Activated T-helper 2 cell treated with anti-CD3 and anti-CD28 coated beads, Interferon-gamma antibody, Interleukin-2, Interleukin-4, amounts not matched to agents 10 μg/mL and 5 μg/mL and 100 μg/mL, durations not matched to agents 14 hours and 24 hours and 36 hours (primary cell): ENCODE results near the gene MARK4. TPM values are rescaled to one million over a fixed set of nuclear protein-coding genes. Genes with fewer than 3 reads are reported as not detected.
"Not testable (repeated sequence)": the region's sequence is repeated elsewhere in the genome, so short reads cannot be mapped to it uniquely, and the experiment has no call there.

Source experiments
- DNase-seq: peaks from one replicate; pipeline ENCODE4 v3.0.0; 2021; ENCODE audit warnings: low spot score
- H3K27ac Mint-ChIP-seq: one replicate; pipeline ENCODE4 v1.8.0; 2021; ENCODE audit warnings: mixed read lengths
- H3K27me3 Mint-ChIP-seq: one replicate; pipeline ENCODE4 v1.8.0; 2021; ENCODE audit warnings: low read depth, mixed read lengths
- H3K36me3 Mint-ChIP-seq: one replicate; pipeline ENCODE4 v1.8.0; 2021; ENCODE audit warnings: low read depth, mixed read lengths
- H3K4me1 Mint-ChIP-seq: one replicate; pipeline ENCODE4 v1.8.0; 2021; ENCODE audit warnings: low read depth, mixed read lengths
- H3K4me3 Mint-ChIP-seq: one replicate; pipeline ENCODE4 v1.8.0; 2021; ENCODE audit warnings: low read depth, mild to moderate bottlenecking, moderate library complexity, mixed read lengths
- H3K9me3 Mint-ChIP-seq: one replicate; pipeline ENCODE4 v1.8.0; 2021; ENCODE audit warnings: mixed read lengths
- intact Hi-C: fragments of 100-400 bp; cut with micrococcal nuclease; formaldehyde crosslinking; loops from one replicate; pipeline ENCODE4 v1.15.1; 2023
- total RNA-seq: library from RNA; stranded (reverse); gene quantifications from 2 replicates; pipeline ENCODE4 v1.2.3, GENCODE V29; 2022

MARK4 gene
- total RNA-seq, 1 donor from 2014 or later: 28.9 TPM

DNA sequence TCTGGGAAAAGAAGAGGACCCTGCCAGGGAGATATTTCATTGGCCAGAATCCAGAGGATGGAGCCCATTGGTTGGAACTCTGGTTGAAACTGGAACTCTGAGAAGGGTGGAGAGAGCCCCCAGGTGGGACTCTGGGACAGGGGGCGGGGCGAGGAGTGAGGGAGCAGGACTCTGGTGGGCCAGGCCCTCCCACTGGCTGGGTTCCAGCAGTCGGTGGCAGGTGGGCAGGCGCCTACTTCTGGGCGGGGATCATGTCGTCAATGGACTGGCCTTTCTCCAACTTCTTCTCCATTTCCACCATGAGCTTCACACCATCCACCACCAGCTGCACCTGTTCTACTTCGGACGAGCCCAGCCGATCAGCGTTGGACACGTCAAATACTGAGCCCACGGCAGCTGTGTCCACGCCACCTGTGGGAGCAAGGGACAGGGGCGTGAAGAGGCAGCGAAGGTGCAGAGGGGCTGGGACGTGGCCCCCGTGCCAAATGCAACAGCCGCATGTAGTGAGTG lies 55.5 kb downstream of the MARK4 start:
- no peak for DNase-seq
- H3K27ac Mint-ChIP-seq: no peak overlapping the region
- H3K4me3 Mint-ChIP-seq: no peak overlapping the region
- H3K4me1 Mint-ChIP-seq: no peaks in the 10 kb centered on the region
- no peaks in the 10 kb centered on the region for H3K27me3 Mint-ChIP-seq
- no peaks in the 10 kb centered on the region for H3K9me3 Mint-ChIP-seq
- intact Hi-C loops: no loop called here
- H3K36me3 Mint-ChIP-seq: no peaks in the 10 kb centered on the region

DNA sequence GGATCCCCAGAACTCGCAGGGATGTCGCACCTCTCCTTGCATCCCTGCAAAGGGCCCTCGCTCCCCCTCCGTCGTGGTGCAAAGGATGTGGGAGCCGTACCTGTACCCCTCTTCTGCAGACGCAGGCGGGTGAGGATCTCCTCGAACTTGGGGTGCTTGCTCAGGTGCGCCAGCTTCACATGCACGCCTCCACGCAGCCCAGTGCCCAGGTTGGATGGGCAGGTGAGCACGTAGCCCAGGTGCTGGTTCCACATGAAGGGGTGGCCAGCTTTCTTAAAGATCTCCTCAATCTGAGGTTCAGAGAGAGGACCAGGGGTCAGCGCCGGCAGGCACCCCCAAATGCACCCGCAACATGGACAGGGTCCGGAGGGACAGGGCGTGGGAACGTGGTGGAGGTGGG lies 56.3 kb downstream of the MARK4 start:
- no peaks in the 10 kb centered on the region for H3K27me3 Mint-ChIP-seq
- no peaks in the 10 kb centered on the region for H3K36me3 Mint-ChIP-seq
- no peaks in the 10 kb centered on the region for H3K9me3 Mint-ChIP-seq
- no peak for DNase-seq
- intact Hi-C loops: no loop called here
- H3K4me1 Mint-ChIP-seq: no peaks in the 10 kb centered on the region
- H3K4me3 Mint-ChIP-seq: no peak overlapping the region
- no peak overlapping the region for H3K27ac Mint-ChIP-seq

DNA sequence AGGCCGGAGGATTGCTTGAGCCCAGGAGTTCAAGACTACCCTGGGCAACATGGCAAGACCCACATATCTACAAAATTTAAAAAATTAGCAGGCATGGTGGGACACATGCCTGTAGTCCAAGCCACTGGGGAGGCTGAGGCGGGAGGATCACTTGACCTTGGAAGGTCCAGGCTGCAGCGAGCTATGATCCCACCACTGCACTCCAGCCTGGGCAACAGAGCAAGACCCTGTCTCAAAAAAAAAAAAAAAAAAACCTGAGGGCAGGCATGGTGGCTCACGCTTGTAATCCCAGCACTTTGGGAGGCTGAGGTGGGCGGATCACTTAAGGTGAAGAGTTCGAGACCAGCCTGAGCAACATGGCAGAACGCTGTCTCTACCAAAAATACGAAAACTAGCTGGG lies 58.3 kb downstream of the MARK4 start:
- H3K4me3 Mint-ChIP-seq, H3K36me3 Mint-ChIP-seq, H3K27ac Mint-ChIP-seq, intact Hi-C loops, H3K4me1 Mint-ChIP-seq, DNase-seq, H3K9me3 Mint-ChIP-seq, H3K27me3 Mint-ChIP-seq: not testable (repeated sequence)

GRCh38 chr19:45311621-45312020 lies 60.5 kb downstream of the MARK4 start:
- no peak overlapping the region for H3K4me3 Mint-ChIP-seq
- peaks cover 6% of the 10 kb centered on the region for H3K27me3 Mint-ChIP-seq
- H3K9me3 Mint-ChIP-seq: no peaks in the 10 kb centered on the region
- no peak for DNase-seq
- no peaks in the 10 kb centered on the region for H3K4me1 Mint-ChIP-seq
- no peaks in the 10 kb centered on the region for H3K36me3 Mint-ChIP-seq
- intact Hi-C loops: no loop called here
- no peak overlapping the region for H3K27ac Mint-ChIP-seq

DNA sequence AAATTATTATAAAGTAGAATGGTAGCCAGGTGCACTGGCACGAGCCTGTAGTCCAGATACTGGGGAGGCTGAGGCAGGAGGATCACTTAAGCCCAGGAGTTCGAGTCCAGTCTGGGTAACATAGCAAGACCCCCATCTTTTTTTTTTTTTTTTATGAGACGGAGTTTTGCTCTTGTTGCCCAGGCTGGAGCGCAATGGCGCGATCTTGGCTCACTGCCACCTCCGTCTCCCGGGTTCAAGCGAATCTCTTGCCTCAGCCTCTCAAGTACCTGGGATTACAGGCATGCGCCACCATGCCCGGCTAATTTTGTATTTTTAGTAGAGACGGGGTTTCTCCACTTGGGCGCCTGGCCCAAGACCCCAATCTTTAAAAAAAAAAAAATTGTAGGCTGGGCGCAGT lies 61.2 kb downstream of the MARK4 start:
- DNase-seq, H3K4me1 Mint-ChIP-seq: not testable (repeated sequence)

GRCh38 chr19:45314708-45315245 lies 63.7 kb downstream of the MARK4 start:
- Mint-ChIP-seq H3K36me3 (no peaks in the 10 kb centered on the region), H3K27me3 (peaks cover 10% of the 10 kb centered on the region), H3K4me1 (no peaks in the 10 kb centered on the region), H3K27ac (no peak overlapping the region), H3K9me3 (no peaks in the 10 kb centered on the region), H3K4me3 (no peak overlapping the region)
- DNase-seq: no peak
- intact Hi-C loops: no loop called here

More for the DNA sequence above, 61.2 kb downstream of the MARK4 start:
- H3K36me3 Mint-ChIP-seq, intact Hi-C loops, H3K27ac Mint-ChIP-seq, H3K4me3 Mint-ChIP-seq, H3K9me3 Mint-ChIP-seq, H3K27me3 Mint-ChIP-seq: not testable (repeated sequence)

DNA sequence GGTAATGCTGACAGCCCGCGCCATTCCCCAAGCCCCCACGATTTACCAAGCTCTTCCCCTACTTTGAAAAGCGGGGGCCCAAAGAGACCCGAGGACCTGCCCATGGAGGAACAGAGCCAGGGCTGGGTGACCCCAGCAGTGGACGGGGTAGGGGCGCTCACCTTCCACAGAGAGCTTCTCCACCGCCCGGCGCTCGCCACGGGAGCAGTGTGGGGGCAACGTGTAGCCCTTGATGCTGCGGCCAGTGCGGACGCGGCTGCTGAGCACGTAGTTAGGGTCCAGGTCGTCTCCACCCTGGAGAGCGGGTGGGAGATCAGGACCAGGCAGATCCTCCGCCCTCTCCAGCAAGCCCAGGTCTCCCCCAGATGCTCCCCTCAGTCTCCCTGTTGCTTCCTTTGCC lies 64.2 kb downstream of the MARK4 start:
- Mint-ChIP-seq H3K27ac (no peak overlapping the region), H3K4me1 (no peaks in the 10 kb centered on the region), H3K4me3 (no peak overlapping the region), H3K27me3 (peaks cover 10% of the 10 kb centered on the region), H3K9me3 (no peaks in the 10 kb centered on the region), H3K36me3 (no peaks in the 10 kb centered on the region)
- intact Hi-C loops: no loop called here
- no peak for DNase-seq

GRCh38 chr19:45320997-45321775 lies 70.1 kb downstream of the MARK4 start:
- peaks cover 26% of the 10 kb centered on the region for H3K27me3 Mint-ChIP-seq
- no peak overlapping the region for H3K4me3 Mint-ChIP-seq
- H3K36me3 Mint-ChIP-seq: no peaks in the 10 kb centered on the region
- no peak overlapping the region for H3K27ac Mint-ChIP-seq
- intact Hi-C loops: no loop called here
- H3K9me3 Mint-ChIP-seq: no peaks in the 10 kb centered on the region
- peaks cover under 1% of the 10 kb centered on the region for H3K4me1 Mint-ChIP-seq
- DNase-seq: no peak

DNA sequence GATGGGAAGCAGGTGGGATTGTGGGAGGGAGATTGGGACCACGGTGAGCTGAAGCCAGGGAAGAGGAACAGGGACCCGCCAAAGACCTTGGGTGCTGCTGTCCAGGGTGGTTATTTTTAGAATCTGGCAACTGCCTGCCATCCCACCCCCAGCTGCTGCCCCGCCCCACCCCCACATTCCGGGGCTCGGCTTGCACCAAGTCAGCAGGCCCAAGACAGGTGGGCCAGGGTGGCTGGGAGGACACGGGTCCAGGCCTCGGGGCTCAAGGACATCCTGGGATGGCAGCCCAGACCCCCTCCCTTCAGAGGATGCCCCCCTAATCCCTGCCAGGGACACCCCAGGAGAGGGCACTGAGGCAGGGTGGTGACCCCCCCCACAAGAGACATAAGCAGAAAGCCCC lies 70.8 kb downstream of the MARK4 start:
- no peak for DNase-seq
- no peaks in the 10 kb centered on the region for H3K9me3 Mint-ChIP-seq
- H3K27ac Mint-ChIP-seq: no peak overlapping the region
- no peaks in the 10 kb centered on the region for H3K36me3 Mint-ChIP-seq
- H3K4me3 Mint-ChIP-seq: no peak overlapping the region
- peaks cover 26% of the 10 kb centered on the region for H3K27me3 Mint-ChIP-seq
- H3K4me1 Mint-ChIP-seq: peaks cover 2% of the 10 kb centered on the region
- intact Hi-C loops: no loop called here

- Mint-ChIP-seq H3K9me3 (no peaks in the 10 kb centered on the region), H3K27ac (no peak overlapping the region)
- intact Hi-C loops: no loop called here
Measured at GRCh38 chr19:45322311-45322710, 71.2 kb downstream of the MARK4 start.

GRCh38 chr19:45322744-45323281 lies 71.7 kb downstream of the MARK4 start, which contains the start of gene CKM:
Gene CKM (minus strand): TSS chr19:45322875. CDS start chr19:45319713, 3,162 bp downstream.
- H3K27me3 Mint-ChIP-seq: peaks cover 22% of the 10 kb centered on the region
- H3K4me1 Mint-ChIP-seq: peaks cover 2% of the 10 kb centered on the region
- no peaks in the 10 kb centered on the region for H3K36me3 Mint-ChIP-seq
- H3K9me3 Mint-ChIP-seq: no peaks in the 10 kb centered on the region
- no peak for DNase-seq
- intact Hi-C loops: no loop called here
- no peak within 1 kb of the TSS for H3K27ac Mint-ChIP-seq
- no peak within 1 kb of the TSS for H3K4me3 Mint-ChIP-seq

More at GRCh38 chr19:45322311-45322710, 71.2 kb downstream of the MARK4 start:
- Mint-ChIP-seq H3K36me3 (no peaks in the 10 kb centered on the region), H3K4me3 (no peak overlapping the region), H3K27me3 (peaks cover 26% of the 10 kb centered on the region), H3K4me1 (peaks cover 2% of the 10 kb centered on the region)
- no peak for DNase-seq

- Mint-ChIP-seq H3K27me3 (peaks cover 22% of the 10 kb centered on the region), H3K36me3 (no peaks in the 10 kb centered on the region), H3K27ac (no peak overlapping the region), H3K4me3 (no peak overlapping the region), H3K4me1 (peaks cover 2% of the 10 kb centered on the region), H3K9me3 (no peaks in the 10 kb centered on the region)
- intact Hi-C loops: no loop called here
- no peak for DNase-seq
Measured at GRCh38 chr19:45323671-45324081, 72.6 kb downstream of the MARK4 start.

DNA sequence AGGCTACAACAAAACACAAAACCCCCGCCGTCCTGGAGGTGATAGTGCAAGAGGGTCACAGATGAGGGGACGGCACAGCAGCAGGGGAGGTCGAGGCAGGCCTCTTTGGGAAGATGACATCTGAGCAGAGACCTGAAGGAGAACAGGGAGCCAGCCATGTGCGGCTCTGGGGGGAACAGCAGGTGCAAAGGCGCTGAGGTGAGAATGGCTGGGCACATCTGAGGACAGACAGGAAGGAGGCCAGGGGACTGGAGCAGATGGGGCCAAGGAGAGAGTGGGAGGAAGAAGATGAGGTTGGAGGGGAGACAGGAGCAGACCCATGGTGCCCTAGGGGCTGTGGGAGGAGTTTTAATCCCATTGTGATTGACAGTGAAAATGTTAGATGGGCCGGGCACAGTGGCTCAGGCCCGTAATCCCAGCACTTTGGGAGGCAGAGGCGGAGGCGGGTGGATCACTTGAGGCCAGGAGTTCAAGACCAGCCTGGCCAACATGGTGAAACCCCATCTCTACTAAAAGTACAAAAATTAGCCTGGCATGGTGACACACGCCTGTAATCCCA lies 73.4 kb downstream of the MARK4 start:
- Mint-ChIP-seq H3K36me3 (no peaks in the 10 kb centered on the region), H3K4me1 (peaks cover 2% of the 10 kb centered on the region), H3K4me3 (no peak overlapping the region), H3K27ac (no peak overlapping the region), H3K27me3 (peaks cover 22% of the 10 kb centered on the region), H3K9me3 (no peaks in the 10 kb centered on the region)
- intact Hi-C loops: no loop called here
- no peak for DNase-seq
